Stomach smooth muscle (tissue), 2 donors: Measurements from ENCODE around the gene DDX25.

Experiments used
- H3K27ac ChIP-seq: one replicate; pipeline ENCODE4 v1.7.0; 2013; ENCODE audit warnings: mild to moderate bottlenecking, low read length, inconsistent platforms
- H3K27me3 ChIP-seq, 2 donors: one replicate each; pipeline ENCODE4 v1.7.0; 2013; ENCODE audit warnings: low read length in 2 of 2; ENCODE audit not compliant: insufficient read depth in 2 of 2, control insufficient read depth in 1 of 2
- H3K36me3 ChIP-seq, 2 donors: one replicate each; pipeline ENCODE4 v1.7.0; 2013; ENCODE audit warnings: low read length in 2 of 2; ENCODE audit not compliant: control insufficient read depth in 2 of 2, insufficient read depth in 2 of 2
- H3K4me1 ChIP-seq: one replicate; pipeline ENCODE4 v1.7.0; 2013; ENCODE audit warnings: low read length; ENCODE audit not compliant: control insufficient read depth, insufficient read depth
- H3K4me3 ChIP-seq, 2 donors: one replicate each; pipeline ENCODE4 v1.7.0; 2013; ENCODE audit warnings: low read length in 2 of 2
- H3K9ac ChIP-seq, 2 donors: one replicate each; pipeline ENCODE4 v1.7.0; 2013; ENCODE audit warnings: low read length in 2 of 2, mild to moderate bottlenecking in 1 of 2
- H3K9me3 ChIP-seq, 2 donors: one replicate each; pipeline ENCODE4 v1.7.0; 2013; ENCODE audit warnings: low read length in 2 of 2; ENCODE audit not compliant: control insufficient read depth in 2 of 2
- donor health status: healthy.
- donor health status: Pancreatic carcinoma.

Gene DDX25

GRCh38 chr11:125951731-125952130 is 47.4 kb downstream of the DDX25 start:
- H3K27me3 ChIP-seq = no peaks in the 10 kb centered on the region
- peaks cover 4 to 8% of the 10 kb centered on the region in 2 donors for H3K36me3 ChIP-seq
- peaks cover 35% of the 10 kb centered on the region for H3K4me1 ChIP-seq
- H3K9ac ChIP-seq = no peak overlapping the region
- H3K27ac ChIP-seq = peak overlapping the region; percentile 62
- peak overlapping the region in 1 of 2 donors; percentile 29 for H3K4me3 ChIP-seq
- no peaks in the 10 kb centered on the region for H3K9me3 ChIP-seq

GRCh38 chr11:125952559-125952958 is 48.3 kb downstream of the DDX25 start:
- no peaks in the 10 kb centered on the region for H3K9me3 ChIP-seq
- peaks cover 7 to 8% of the 10 kb centered on the region in 2 donors for H3K36me3 ChIP-seq
- no peaks in the 10 kb centered on the region for H3K27me3 ChIP-seq
- H3K4me1 ChIP-seq = peaks cover 35% of the 10 kb centered on the region
- H3K9ac ChIP-seq = no peak overlapping the region
- peak overlapping the region in 1 of 2 donors; percentile 4 for H3K4me3 ChIP-seq
- H3K27ac ChIP-seq = no peak overlapping the region

DNA sequence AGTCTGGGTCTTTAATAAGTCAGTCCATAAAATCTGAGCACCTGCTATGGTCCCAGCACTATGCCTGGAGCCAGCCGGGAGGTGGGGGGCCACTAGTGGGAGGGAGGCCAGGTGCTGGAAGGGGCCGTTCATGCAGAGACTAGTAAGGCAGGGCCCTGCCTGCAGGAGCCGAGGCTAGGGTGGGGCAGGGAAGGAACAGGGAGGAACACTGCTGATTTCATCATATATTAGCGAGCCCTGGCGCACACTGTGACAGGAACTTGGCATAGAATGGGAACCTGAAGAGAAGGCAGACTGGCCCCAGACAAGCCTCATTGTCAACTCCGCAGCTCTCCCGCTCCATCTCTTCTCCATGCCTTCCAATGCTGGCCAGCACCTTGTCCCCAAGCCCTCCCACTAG is 48.7 kb downstream of the DDX25 start:
- Histone ChIP-seq H3K4me1 (peaks cover 35% of the 10 kb centered on the region), H3K9ac (no peak overlapping the region), H3K27me3 (no peaks in the 10 kb centered on the region), H3K9me3 (no peaks in the 10 kb centered on the region), H3K36me3 (peaks cover 11 to 12% of the 10 kb centered on the region in 2 donors), H3K4me3 (peak overlapping the region in 1 of 2 donors; percentile 4), H3K27ac (no peak overlapping the region)

DNA sequence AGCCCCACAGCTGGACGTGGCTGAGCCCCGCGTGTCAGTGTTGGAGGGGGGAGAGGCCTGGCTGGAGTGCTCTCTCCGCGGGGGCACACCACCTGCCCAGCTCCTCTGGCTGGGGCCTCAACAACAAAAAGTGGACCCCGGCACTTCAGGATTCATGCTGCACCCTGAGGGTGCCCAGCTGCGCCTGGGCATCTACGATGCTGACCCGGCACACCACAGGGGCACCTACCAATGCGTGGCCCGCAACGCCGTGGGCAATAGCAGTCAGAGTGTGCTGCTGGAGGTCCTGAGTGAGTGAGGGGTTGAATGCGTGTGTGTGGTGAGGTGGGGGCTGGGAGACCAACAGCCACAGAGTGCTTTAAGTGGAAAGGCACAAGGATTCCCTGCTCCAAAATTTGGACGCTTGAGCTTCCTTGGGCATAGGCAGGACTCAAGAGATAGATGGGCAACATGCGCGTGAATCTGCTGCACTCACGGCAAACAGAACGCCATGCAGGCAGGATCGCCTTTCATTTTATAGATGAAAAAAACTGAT is 49.2 kb downstream of the DDX25 start:
- Histone ChIP-seq H3K4me1 (peaks cover 35% of the 10 kb centered on the region), H3K27ac (no peak overlapping the region), H3K9me3 (no peaks in the 10 kb centered on the region), H3K36me3 (peaks cover 14% of the 10 kb centered on the region in 2 donors), H3K4me3 (peak overlapping the region in 1 of 2 donors; percentile 4), H3K9ac (no peak overlapping the region), H3K27me3 (no peaks in the 10 kb centered on the region)

- H3K9ac ChIP-seq = no peak overlapping the region
- peaks cover 35% of the 10 kb centered on the region for H3K4me1 ChIP-seq
- H3K4me3 ChIP-seq = no peak overlapping the region
- peaks cover 14% of the 10 kb centered on the region in 2 donors for H3K36me3 ChIP-seq
- H3K27me3 ChIP-seq = no peaks in the 10 kb centered on the region
- H3K9me3 ChIP-seq = no peaks in the 10 kb centered on the region
- no peak overlapping the region for H3K27ac ChIP-seq
Measured at GRCh38 chr11:125954123-125954944, 50.0 kb downstream of the DDX25 start.

- H3K4me1 ChIP-seq = peaks cover 35% of the 10 kb centered on the region
Measured at GRCh38 chr11:125954945-125955640, 50.8 kb downstream of the DDX25 start.

GRCh38 chr11:125955856-125956255 is 51.5 kb downstream of the DDX25 start:
- Histone ChIP-seq H3K27me3 (no peaks in the 10 kb centered on the region), H3K4me3 (no peak overlapping the region), H3K4me1 (peaks cover 30% of the 10 kb centered on the region), H3K27ac (no peak overlapping the region), H3K9ac (no peak overlapping the region), H3K36me3 (peaks cover 18% of the 10 kb centered on the region in 2 donors), H3K9me3 (no peaks in the 10 kb centered on the region)

More at GRCh38 chr11:125954945-125955640, 50.8 kb downstream of the DDX25 start:
- H3K9me3 ChIP-seq = no peaks in the 10 kb centered on the region
- no peak overlapping the region for H3K4me3 ChIP-seq
- H3K27me3 ChIP-seq = no peaks in the 10 kb centered on the region
- no peak overlapping the region for H3K27ac ChIP-seq
- H3K9ac ChIP-seq = no peak overlapping the region
- peaks cover 17 to 18% of the 10 kb centered on the region in 2 donors for H3K36me3 ChIP-seq

- H3K36me3 ChIP-seq = peaks cover 21 to 25% of the 10 kb centered on the region in 2 donors
- no peak overlapping the region for H3K9ac ChIP-seq
- H3K9me3 ChIP-seq = no peaks in the 10 kb centered on the region
- no peaks in the 10 kb centered on the region for H3K27me3 ChIP-seq
- no peak overlapping the region for H3K4me3 ChIP-seq
- H3K27ac ChIP-seq = peak overlapping the region; percentile 11
- peaks cover 23% of the 10 kb centered on the region for H3K4me1 ChIP-seq
Measured at GRCh38 chr11:125956391-125957134, 52.3 kb downstream of the DDX25 start.

- Histone ChIP-seq H3K36me3 (peaks cover 24 to 29% of the 10 kb centered on the region in 2 donors), H3K4me1 (peaks cover 13% of the 10 kb centered on the region), H3K27me3 (no peaks in the 10 kb centered on the region), H3K9me3 (no peaks in the 10 kb centered on the region), H3K27ac (no peak overlapping the region), H3K9ac (no peak overlapping the region), H3K4me3 (no peak overlapping the region)
Measured at GRCh38 chr11:125957618-125958332, 53.5 kb downstream of the DDX25 start.
